ENCODE measurements around the gene TRABD2A. TPM values are rescaled to one million over a fixed set of nuclear protein-coding genes. Genes with fewer than 3 reads are reported as not detected.

The TRABD2A gene
- total and polyA plus RNA-seq, 8 donors = 0.29 to 109 (median 0.58) TPM; not detected in 1

- WGBS, 5 donors = 90 to 96% (median 94%) methylated on average over 3 of the region's 3 CpGs
- no peak for TF ChIP-seq CTCF (IDR thresholded peaks at IDR 0.05)
- TF ChIP-seq POLR2AphosphoS5 (IDR thresholded peaks at IDR 0.05) = no peak
- peaks cover 0 to 10% (median 3%) of the 10 kb centered on the region in 4 donors for H3K9me3 ChIP-seq
Measured at GRCh38 chr2:84797271-84797670, 83.6 kb downstream of the TRABD2A start.

GRCh38 chr2:84796798-84797197, 84.1 kb downstream of the TRABD2A start:
- no peaks in the 10 kb centered on the region for H3K4me1 ChIP-seq
- no peak for DNase-seq
- H3K36me3 ChIP-seq = no peaks in the 10 kb centered on the region
- H3K9me3 ChIP-seq = peaks cover 0 to 5% (median under 1%) of the 10 kb centered on the region in 4 donors
- no peak overlapping the region for H3K27ac ChIP-seq
- H3K4me3 ChIP-seq = no peak overlapping the region
- no peak for TF ChIP-seq CTCF (IDR thresholded peaks at IDR 0.05)
- no peak for TF ChIP-seq POLR2AphosphoS5 (IDR thresholded peaks at IDR 0.05)
- no peak for TF ChIP-seq POLR2A (IDR thresholded peaks at IDR 0.05)
- no peak for TF ChIP-seq EP300 (IDR thresholded peaks at IDR 0.05)
- no peaks in the 10 kb centered on the region for H3K27me3 ChIP-seq
- intact Hi-C loops (cut with DNase I; ENCODE audit: low total_unique reads) = no loop called here

More at GRCh38 chr2:84797271-84797670, 83.6 kb downstream of the TRABD2A start:
- H3K36me3 ChIP-seq = no peaks in the 10 kb centered on the region
- no peak for DNase-seq
- H3K27ac ChIP-seq = no peak overlapping the region
- no peak overlapping the region for H3K4me3 ChIP-seq
- intact Hi-C loops (cut with DNase I; ENCODE audit: low total_unique reads) = no loop called here
- H3K27me3 ChIP-seq = no peaks in the 10 kb centered on the region
- no peaks in the 10 kb centered on the region for H3K4me1 ChIP-seq

GRCh38 chr2:84793641-84794040, 87.2 kb downstream of the TRABD2A start:
- no peaks in the 10 kb centered on the region for H3K9me3 ChIP-seq
- 85 to 99% (median 91%) methylated on average over 3 to 4 of the region's 4 CpGs for WGBS, 5 donors
- no peak for TF ChIP-seq CTCF (IDR thresholded peaks at IDR 0.05)
- H3K27ac ChIP-seq = no peak overlapping the region
- intact Hi-C loops (cut with DNase I; ENCODE audit: low total_unique reads) = no loop called here
- no peaks in the 10 kb centered on the region for H3K36me3 ChIP-seq
- no peak for DNase-seq
- no peaks in the 10 kb centered on the region for H3K27me3 ChIP-seq
- H3K4me3 ChIP-seq = no peak overlapping the region
- no peaks in the 10 kb centered on the region for H3K4me1 ChIP-seq

- TF ChIP-seq POLR2A (IDR thresholded peaks at IDR 0.05) (no peak), POLR2AphosphoS5 (IDR thresholded peaks at IDR 0.05) (no peak), CTCF (IDR thresholded peaks at IDR 0.05) (no peak), EP300 (IDR thresholded peaks at IDR 0.05) (no peak)
- no peak overlapping the region for H3K27ac ChIP-seq
- intact Hi-C loops (cut with DNase I; ENCODE audit: low total_unique reads) = no loop called here
- H3K4me1 ChIP-seq = no peaks in the 10 kb centered on the region
- WGBS, 5 donors = 88 to 97% (median 95%) methylated on average over 5 to 6 of the region's 6 CpGs
- no peaks in the 10 kb centered on the region for H3K36me3 ChIP-seq
- DNase-seq = no peak
- no peaks in the 10 kb centered on the region for H3K27me3 ChIP-seq
- H3K9me3 ChIP-seq = no peaks in the 10 kb centered on the region
- H3K4me3 ChIP-seq = no peak overlapping the region
Measured at GRCh38 chr2:84792856-84793522, 87.9 kb downstream of the TRABD2A start.

All from stomach (tissue), 9 donors.